Measurements from ENCODE around the gene CEP120. TPM values are rescaled to one million over a fixed set of nuclear protein-coding genes. Genes with fewer than 3 reads are reported as not detected.
"Not testable (repeated sequence)": the region's sequence is repeated elsewhere in the genome, so short reads cannot be mapped to it uniquely, and the experiment has no call there.

CEP120 gene
- 10 to 100 TPM; 14.3 to 24.1 (median 15.8) TPM for total RNA-seq

DNA sequence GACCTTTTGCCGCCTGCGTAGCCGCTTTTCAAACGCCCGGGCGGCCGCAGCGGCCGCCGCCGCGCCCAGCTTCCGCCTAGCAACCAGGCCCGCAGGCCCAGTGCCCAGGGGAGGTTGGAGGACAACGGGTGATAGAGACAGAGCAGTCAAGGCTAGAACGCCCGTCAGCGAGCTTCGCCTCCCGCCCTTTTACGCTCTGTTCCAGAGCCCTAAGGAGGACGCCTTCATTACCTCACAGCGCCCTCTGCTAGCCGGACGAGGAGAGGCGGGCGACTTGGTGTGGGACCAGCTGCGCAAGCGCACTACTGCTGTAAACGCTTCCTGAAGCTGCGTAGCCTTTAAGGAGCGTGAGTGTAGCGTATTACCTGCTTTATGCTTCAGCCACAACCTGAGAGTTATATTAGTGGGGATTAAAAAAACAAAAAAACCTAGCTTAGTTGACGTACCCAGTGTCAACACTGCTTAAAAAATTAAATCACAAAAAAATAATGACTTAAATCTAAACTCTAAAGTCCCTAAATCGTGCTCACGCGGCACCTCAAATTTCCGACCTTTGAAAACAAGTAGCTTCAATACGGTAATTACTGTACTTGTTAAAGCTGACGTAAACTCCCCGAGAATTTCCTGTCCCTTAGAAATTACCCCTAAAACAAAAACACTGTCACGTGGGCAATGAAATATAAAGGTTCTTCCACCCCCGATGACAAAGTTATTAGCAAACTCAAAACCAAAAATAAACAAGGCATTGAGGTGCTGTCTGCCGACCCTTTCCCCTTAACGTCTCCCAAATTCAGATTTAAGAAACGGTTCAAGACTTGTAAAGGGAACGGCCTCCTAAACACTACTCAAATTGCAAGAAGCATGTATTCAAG is at the start of gene CEP120:
Gene CEP120, minus strand, starts transcription at position 126 of the 872 bp plus-strand sequence. CDS start 405 bp downstream, outside the sequence.
- Histone ChIP-seq H3K27ac (replicated peaks in 1 of 4) (peak within 1 kb of the TSS; percentile 86 to 98 (median 90)), H3K36me3 (no peaks in the 10 kb centered on the region), H3K9me3 (no peaks in the 10 kb centered on the region), H3K4me3 (peak within 1 kb of the TSS; percentile 74 to 99 (median 84)), H3K27me3 (no peaks in the 10 kb centered on the region), H3K4me1 (peaks cover 18 to 29% (median 22%) of the 10 kb centered on the region in 4 donors)
- intact Hi-C loops (cut with DNase I) = loop anchor here (2.0 to 5.0 kb wide), 2 partner anchors 89 to 189 kb away; partner anchors contain the start of gene CSNK1G3
- under 1% methylated on average over 27 of the region's 47 CpGs for WGBS
- TF ChIP-seq POLR2AphosphoS5 (IDR thresholded peaks at IDR 0.05) (peak; percentile 91 to 96), EP300 (IDR thresholded peaks at IDR 0.05) (no peak), POLR2A (IDR thresholded peaks at IDR 0.05; ENCODE audit: low read depth) (no peak)
- TF ChIP-seq, protein P1, sequence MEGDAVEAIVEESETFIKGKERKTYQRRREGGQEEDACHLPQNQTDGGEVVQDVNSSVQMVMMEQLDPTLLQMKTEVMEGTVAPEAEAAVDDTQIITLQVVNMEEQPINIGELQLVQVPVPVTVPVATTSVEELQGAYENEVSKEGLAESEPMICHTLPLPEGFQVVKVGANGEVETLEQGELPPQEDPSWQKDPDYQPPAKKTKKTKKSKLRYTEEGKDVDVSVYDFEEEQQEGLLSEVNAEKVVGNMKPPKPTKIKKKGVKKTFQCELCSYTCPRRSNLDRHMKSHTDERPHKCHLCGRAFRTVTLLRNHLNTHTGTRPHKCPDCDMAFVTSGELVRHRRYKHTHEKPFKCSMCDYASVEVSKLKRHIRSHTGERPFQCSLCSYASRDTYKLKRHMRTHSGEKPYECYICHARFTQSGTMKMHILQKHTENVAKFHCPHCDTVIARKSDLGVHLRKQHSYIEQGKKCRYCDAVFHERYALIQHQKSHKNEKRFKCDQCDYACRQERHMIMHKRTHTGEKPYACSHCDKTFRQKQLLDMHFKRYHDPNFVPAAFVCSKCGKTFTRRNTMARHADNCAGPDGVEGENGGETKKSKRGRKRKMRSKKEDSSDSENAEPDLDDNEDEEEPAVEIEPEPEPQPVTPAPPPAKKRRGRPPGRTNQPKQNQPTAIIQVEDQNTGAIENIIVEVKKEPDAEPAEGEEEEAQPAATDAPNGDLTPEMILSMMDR (IDR thresholded peaks at IDR 0.05) = peak; percentile 55 to 74 (median 67)
- DNase-seq (ENCODE audit: extremely low spot score) = peak; percentile 99

DNA sequence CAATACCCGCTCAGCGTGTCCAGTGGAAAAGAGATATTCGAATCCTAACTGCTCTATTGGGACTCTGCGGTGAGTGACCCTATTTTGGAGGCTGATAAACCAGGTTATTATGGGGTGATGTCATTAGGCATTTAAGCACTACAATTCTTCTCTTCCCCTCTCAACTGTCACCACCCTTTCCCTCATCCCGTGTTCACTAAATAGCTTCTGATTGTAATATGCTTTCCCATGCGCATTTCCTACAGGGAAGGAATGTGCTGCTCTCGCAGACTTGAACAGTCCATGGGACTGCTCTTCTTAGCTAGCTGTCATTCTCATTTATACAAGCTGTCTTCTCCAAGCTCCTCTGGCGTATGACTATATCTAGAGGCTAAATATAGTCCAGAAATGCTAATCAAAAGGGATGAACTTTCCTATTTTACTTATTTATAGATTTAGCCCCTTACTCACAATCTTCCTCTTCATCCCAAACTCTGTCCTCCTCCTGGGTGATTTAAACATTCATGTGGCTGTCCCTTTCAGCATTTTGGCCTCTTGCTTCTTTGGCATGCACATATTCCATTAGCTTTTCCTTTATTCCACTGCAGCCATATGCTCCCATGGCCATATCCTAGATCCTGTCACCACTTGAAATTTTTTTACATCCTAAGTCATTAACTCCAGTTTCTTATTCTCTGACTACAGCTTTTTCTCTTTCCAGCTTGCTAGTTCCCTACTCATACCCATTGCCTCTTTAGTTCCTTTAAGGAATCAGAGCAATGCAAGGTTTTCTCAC is 49.1 kb upstream of the CEP120 start:
- Histone ChIP-seq H3K9me3 (no peaks in the 10 kb centered on the region), H3K27me3 (no peaks in the 10 kb centered on the region), H3K27ac (replicated peaks in 1 of 4) (no peak overlapping the region), H3K36me3 (no peaks in the 10 kb centered on the region), H3K4me1 (no peaks in the 10 kb centered on the region), H3K4me3 (no peak overlapping the region)
- 81% methylated on average over 8 of the region's 8 CpGs for WGBS
- intact Hi-C loops (cut with DNase I) = no loop called here
- no peak for DNase-seq (ENCODE audit: extremely low spot score)
- TF ChIP-seq, protein P1 (IDR thresholded peaks at IDR 0.05) = no peak
- no peak for TF ChIP-seq EP300 (IDR thresholded peaks at IDR 0.05)
- no peak for TF ChIP-seq POLR2A (IDR thresholded peaks at IDR 0.05; ENCODE audit: low read depth)
- no peak for TF ChIP-seq POLR2AphosphoS5 (IDR thresholded peaks at IDR 0.05)

DNA sequence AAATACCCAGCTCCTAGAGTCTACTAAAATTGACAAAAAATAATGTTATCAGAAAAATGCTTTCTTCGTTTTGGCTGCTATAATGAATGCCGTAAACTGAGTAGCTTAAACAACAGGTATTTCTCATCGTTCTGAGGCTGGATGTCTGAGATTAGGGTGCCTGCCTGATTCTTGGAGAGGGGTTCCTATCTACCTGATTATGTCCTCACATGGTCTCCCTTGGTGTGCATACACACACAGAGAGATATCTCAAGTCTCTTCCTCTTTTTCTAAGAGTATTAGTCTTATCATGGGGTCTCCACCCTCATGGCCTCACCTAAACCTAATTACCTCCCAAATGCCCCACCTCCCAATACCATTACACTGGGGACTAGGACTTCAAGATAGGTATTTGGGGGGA is 48.2 kb upstream of the CEP120 start:
- Histone ChIP-seq H3K27ac (replicated peaks in 1 of 4) (no peak overlapping the region), H3K4me3 (no peak overlapping the region), H3K36me3 (no peaks in the 10 kb centered on the region), H3K27me3 (no peaks in the 10 kb centered on the region), H3K9me3 (no peaks in the 10 kb centered on the region), H3K4me1 (no peaks in the 10 kb centered on the region)
- intact Hi-C loops (cut with DNase I) = no loop called here
- WGBS = 92% methylated on average over 3 of the region's 3 CpGs
- TF ChIP-seq POLR2A (IDR thresholded peaks at IDR 0.05; ENCODE audit: low read depth) = no peak
- TF ChIP-seq EP300 (IDR thresholded peaks at IDR 0.05) = no peak
- TF ChIP-seq, protein P1 (IDR thresholded peaks at IDR 0.05) = no peak
- TF ChIP-seq POLR2AphosphoS5 (IDR thresholded peaks at IDR 0.05) = no peak
- no peak for DNase-seq (ENCODE audit: extremely low spot score)

DNA sequence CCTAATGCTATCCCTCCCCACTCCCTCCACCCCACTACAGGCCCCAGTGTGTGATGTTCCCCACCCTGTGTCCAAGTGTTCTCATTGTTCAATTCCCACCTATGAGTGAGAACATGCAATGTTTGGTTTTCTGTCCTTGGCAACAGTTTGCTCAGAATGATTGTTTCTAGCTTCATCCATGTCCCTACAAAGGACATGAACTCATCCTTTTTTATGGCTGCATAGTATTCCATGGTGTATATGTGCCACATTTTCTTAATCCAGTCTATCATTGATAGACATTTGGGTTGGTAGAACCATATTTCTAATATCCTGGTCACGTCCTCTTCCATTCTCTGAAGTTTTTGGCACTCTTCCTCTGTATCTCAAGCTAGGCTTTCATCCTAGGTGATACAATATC is 43.6 kb upstream of the CEP120 start:
- DNase-seq (ENCODE audit: extremely low spot score); intact Hi-C loops (cut with DNase I); H3K9me3 ChIP-seq; H3K4me1 ChIP-seq; H3K27me3 ChIP-seq; H3K4me3 ChIP-seq; H3K27ac ChIP-seq (replicated peaks in 1 of 4); H3K36me3 ChIP-seq: not testable (repeated sequence)
- WGBS = 100% methylated on average over 1 of the region's 1 CpG

DNA sequence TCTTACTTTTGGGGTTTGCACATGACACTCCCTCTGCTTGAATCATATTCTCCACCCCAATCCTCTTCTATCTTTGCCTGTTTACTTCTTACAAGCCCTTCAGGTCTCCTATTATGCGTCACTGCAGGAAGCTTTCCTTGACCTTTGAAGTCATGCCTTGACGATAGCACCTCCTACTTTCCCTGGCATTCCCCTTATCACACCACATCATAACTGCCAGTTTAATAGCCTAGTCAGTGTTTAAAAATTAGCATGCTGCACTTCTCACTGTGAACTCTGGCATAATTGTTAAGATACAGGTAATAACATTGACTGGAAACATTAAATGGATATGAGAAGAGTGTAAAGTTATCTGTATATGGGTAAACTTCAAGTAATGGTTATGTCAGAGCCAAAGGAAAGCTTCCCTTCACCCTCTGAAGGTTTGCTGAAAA is 37.1 kb upstream of the CEP120 start:
- Histone ChIP-seq H3K27me3 (no peaks in the 10 kb centered on the region), H3K27ac (replicated peaks in 1 of 4) (no peak overlapping the region), H3K36me3 (no peaks in the 10 kb centered on the region), H3K9me3 (no peaks in the 10 kb centered on the region), H3K4me1 (no peaks in the 10 kb centered on the region), H3K4me3 (no peak overlapping the region)
- no peak for DNase-seq (ENCODE audit: extremely low spot score)
- WGBS = 59% methylated on average over 2 of the region's 2 CpGs
- TF ChIP-seq, protein P1 (IDR thresholded peaks at IDR 0.05) = no peak
- TF ChIP-seq EP300 (IDR thresholded peaks at IDR 0.05) = no peak
- no peak for TF ChIP-seq POLR2A (IDR thresholded peaks at IDR 0.05; ENCODE audit: low read depth)
- no peak for TF ChIP-seq POLR2AphosphoS5 (IDR thresholded peaks at IDR 0.05)
- intact Hi-C loops (cut with DNase I) = no loop called here

DNA sequence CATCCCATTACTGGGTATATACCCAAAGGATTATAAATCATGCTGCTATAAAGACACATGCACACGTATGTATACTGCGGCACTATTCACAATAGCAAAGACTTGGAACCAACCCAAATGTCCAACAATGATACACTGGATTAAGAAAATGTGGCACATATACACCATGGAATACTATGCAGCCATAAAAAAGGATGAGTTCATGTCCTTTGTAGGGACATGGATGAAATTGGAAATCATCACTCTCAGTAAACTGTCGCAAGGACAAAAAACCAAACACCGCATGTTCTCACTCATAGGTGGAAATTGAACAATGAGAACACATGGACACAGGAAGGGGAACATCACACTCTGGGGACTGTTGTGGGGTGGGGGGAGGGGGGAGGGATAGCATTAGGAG is 35.8 kb upstream of the CEP120 start:
- H3K9me3 ChIP-seq; H3K36me3 ChIP-seq; intact Hi-C loops (cut with DNase I); H3K4me3 ChIP-seq; H3K27ac ChIP-seq (replicated peaks in 1 of 4); DNase-seq (ENCODE audit: extremely low spot score); H3K27me3 ChIP-seq; H3K4me1 ChIP-seq: not testable (repeated sequence)
- 99% methylated on average over 4 of the region's 4 CpGs for WGBS

Data from esophagus muscularis mucosa (tissue), 4 donors.